HG02852 (cell line): ENCODE results near the gene KLK2.

ENCODE experiments used
- ATAC-seq: cut with Tn5 transposase; IDR thresholded peaks from one replicate; pipeline ENCODE4 v1.9.1; 2021; ENCODE audit warnings: mild to moderate bottlenecking, moderate library complexity; ENCODE audit not compliant: unreplicated experiment

KLK2 gene

GRCh38 chr19:50921426-50922316 is 48.4 kb downstream of the KLK2 start:
- ATAC-seq: no peak

- no peak for ATAC-seq
Observed at GRCh38 chr19:50922317-50922853, 49.1 kb downstream of the KLK2 start.

DNA sequence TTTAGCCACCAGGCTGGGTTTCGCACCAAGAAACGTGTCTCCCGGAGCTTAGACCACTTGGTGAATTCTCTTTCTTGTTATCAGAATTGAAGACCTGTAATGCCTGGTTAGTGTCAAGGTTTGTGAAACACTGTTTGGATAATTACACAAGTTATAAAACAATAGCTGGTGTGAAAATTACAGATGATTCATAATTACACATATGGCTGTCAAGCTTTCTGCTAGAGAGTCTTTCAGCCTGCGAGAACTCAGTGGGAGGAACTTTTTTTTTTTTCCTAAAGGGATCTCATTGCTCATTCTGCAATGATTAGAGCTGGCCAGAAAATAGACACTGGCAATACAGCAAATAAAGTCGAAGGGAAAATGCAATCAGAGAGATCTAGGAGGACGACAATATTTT is 51.3 kb downstream of the KLK2 start:
- no peak for ATAC-seq

DNA sequence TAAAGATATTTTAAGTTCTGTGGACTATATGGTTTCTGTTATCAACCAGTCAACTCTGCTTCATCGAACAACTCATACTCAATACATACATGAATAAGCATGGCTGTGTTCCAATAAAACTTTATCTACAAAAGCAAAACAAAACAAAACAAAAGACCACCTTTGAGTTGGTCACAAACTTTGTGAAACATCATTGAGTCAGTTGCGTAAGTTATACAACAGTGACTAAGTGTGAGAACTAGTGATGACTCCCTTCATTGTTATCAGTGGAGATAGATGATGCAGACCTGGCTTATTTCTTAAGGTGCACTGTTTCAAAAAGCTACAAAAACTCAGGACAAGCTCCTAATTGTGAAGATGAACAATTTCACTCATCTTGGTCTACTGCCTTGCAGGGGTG is 52.5 kb downstream of the KLK2 start:
- ATAC-seq: no peak

DNA sequence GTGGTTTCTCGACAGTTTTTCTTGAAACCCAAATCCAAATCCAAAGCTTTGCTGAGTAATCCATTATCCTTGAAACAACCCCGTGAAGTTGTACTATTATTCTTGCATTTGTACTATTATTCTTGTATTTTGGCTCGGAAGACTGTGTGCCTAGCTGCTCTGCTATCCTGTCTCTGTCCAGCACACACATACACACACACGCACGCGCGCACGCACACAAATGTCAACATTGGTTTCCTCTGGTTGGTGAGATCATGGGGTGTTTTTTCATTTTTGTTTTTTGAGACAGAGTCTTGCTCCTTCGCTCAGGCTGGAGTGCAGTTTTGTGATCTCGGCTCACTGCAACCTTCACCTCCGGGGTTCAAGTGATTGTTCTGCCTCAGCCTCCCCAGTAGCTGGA is 52.9 kb downstream of the KLK2 start:
- ATAC-seq: no peak

- ATAC-seq: no peak
Observed at GRCh38 chr19:50928831-50929230, 55.6 kb downstream of the KLK2 start.
